ENCODE data around the gene PFN3. TPM values are rescaled to one million over a fixed set of nuclear protein-coding genes. Genes with fewer than 3 reads are reported as not detected.
A peak's percentile ranks its signal among the peaks of the same experiment; 100 is the strongest.

PFN3 gene
- total and polyA plus RNA-seq, 2 of the 13 experiments (the other 11 are each of a cell fraction or from before 2014, with no cell fraction given), result not detected

GRCh38 chr5:177366528-177367322 is 33.7 kb downstream of the PFN3 start (continued):
- TF ChIP-seq, protein P1, sequence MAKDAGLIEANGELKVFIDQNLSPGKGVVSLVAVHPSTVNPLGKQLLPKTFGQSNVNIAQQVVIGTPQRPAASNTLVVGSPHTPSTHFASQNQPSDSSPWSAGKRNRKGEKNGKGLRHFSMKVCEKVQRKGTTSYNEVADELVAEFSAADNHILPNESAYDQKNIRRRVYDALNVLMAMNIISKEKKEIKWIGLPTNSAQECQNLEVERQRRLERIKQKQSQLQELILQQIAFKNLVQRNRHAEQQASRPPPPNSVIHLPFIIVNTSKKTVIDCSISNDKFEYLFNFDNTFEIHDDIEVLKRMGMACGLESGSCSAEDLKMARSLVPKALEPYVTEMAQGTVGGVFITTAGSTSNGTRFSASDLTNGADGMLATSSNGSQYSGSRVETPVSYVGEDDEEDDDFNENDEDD (CRISPR knock-in tag; IDR thresholded peaks at IDR 0.05; ENCODE audit: borderline replicate concordance), result 0 out of 2 replicates have a peak, but pooled peaks have one; percentile 24
- TF ChIP-seq, protein P2, sequence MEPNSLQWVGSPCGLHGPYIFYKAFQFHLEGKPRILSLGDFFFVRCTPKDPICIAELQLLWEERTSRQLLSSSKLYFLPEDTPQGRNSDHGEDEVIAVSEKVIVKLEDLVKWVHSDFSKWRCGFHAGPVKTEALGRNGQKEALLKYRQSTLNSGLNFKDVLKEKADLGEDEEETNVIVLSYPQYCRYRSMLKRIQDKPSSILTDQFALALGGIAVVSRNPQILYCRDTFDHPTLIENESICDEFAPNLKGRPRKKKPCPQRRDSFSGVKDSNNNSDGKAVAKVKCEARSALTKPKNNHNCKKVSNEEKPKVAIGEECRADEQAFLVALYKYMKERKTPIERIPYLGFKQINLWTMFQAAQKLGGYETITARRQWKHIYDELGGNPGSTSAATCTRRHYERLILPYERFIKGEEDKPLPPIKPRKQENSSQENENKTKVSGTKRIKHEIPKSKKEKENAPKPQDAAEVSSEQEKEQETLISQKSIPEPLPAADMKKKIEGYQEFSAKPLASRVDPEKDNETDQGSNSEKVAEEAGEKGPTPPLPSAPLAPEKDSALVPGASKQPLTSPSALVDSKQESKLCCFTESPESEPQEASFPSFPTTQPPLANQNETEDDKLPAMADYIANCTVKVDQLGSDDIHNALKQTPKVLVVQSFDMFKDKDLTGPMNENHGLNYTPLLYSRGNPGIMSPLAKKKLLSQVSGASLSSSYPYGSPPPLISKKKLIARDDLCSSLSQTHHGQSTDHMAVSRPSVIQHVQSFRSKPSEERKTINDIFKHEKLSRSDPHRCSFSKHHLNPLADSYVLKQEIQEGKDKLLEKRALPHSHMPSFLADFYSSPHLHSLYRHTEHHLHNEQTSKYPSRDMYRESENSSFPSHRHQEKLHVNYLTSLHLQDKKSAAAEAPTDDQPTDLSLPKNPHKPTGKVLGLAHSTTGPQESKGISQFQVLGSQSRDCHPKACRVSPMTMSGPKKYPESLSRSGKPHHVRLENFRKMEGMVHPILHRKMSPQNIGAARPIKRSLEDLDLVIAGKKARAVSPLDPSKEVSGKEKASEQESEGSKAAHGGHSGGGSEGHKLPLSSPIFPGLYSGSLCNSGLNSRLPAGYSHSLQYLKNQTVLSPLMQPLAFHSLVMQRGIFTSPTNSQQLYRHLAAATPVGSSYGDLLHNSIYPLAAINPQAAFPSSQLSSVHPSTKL (CRISPR knock-in tag; IDR thresholded peaks at IDR 0.05), result peak; percentile 24; the same call in 1 of the 2 replicates
- TF ChIP-seq, protein P3, sequence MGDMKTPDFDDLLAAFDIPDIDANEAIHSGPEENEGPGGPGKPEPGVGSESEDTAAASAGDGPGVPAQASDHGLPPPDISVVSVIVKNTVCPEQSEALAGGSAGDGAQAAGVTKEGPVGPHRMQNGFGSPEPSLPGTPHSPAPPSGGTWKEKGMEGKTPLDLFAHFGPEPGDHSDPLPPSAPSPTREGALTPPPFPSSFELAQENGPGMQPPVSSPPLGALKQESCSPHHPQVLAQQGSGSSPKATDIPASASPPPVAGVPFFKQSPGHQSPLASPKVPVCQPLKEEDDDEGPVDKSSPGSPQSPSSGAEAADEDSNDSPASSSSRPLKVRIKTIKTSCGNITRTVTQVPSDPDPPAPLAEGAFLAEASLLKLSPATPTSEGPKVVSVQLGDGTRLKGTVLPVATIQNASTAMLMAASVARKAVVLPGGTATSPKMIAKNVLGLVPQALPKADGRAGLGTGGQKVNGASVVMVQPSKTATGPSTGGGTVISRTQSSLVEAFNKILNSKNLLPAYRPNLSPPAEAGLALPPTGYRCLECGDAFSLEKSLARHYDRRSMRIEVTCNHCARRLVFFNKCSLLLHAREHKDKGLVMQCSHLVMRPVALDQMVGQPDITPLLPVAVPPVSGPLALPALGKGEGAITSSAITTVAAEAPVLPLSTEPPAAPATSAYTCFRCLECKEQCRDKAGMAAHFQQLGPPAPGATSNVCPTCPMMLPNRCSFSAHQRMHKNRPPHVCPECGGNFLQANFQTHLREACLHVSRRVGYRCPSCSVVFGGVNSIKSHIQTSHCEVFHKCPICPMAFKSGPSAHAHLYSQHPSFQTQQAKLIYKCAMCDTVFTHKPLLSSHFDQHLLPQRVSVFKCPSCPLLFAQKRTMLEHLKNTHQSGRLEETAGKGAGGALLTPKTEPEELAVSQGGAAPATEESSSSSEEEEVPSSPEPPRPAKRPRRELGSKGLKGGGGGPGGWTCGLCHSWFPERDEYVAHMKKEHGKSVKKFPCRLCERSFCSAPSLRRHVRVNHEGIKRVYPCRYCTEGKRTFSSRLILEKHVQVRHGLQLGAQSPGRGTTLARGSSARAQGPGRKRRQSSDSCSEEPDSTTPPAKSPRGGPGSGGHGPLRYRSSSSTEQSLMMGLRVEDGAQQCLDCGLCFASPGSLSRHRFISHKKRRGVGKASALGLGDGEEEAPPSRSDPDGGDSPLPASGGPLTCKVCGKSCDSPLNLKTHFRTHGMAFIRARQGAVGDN (CRISPR knock-in tag; IDR thresholded peaks at IDR 0.05), result peak; percentile 84
- no peak for TF ChIP-seq ZBTB38 (CRISPR knock-in tag; IDR thresholded peaks at IDR 0.05)
- TF ChIP-seq ZKSCAN1 (IDR thresholded peaks at IDR 0.05; ENCODE audit: low read length), result no peak
- TF ChIP-seq MAZ (IDR thresholded peaks at IDR 0.05; ENCODE audit: borderline replicate concordance, low read depth, low read length), result no peak
- peak; percentile 58 for TF ChIP-seq MAZ (CRISPR knock-in tag; IDR thresholded peaks at IDR 0.05; ENCODE audit: low read depth)
- peak; percentile 20 for TF ChIP-seq ZNF407 (CRISPR knock-in tag; IDR thresholded peaks at IDR 0.05; ENCODE audit: not compliant biosample characterization)
- TF ChIP-seq SALL2 (CRISPR knock-in tag; IDR thresholded peaks at IDR 0.05), result peak; percentile 63; the same call in 1 of the 2 replicates
- TF ChIP-seq PHF8 (CRISPR knock-in tag; IDR thresholded peaks at IDR 0.05), result peak; percentile 79

Data from HepG2 (cell line).